MV-4-11 (cell line): ENCODE data around the gene AKAP13.

Experiments used
- DNase-seq: peaks from one replicate; lab custom pipeline; 2025; lab: John Stamatoyannopoulos, UW

AKAP13 gene

DNA sequence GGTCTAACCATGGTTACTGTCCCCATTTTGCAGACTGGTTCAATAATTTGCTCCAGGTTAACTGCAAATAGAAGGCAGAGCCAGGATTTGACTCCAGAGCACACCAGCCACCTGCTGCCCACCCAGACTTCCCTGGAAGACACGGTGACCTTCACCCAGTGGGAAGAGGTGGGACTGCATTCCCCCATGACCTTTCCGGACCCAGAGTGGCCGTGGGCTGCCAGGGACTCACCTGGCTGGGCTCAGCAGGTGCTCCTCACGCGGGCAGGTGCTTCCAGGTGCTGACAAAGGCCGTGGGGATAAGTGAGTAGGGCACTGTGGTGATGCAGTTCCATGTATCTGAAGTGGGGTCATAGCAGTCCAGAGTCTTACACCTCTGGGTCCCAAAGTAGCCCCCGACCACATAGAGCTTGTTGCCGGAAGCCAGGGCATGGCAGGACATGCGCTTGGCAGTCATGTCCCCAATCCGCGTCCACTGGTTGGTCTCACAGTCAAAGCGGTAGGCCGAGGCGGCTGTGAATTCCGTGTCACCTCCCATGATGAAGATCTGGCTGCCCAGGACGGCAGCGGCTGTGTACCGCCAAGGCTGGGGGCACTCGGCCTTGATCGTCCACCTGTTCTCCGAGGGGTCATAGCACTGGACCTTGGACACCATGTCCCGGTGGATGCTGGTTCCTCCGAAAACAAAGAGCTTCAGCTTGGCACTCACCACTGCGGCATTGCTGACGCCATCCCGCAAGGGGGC is 387.6 kb downstream of the AKAP13 start:
- DNase-seq, result no peak

DNA sequence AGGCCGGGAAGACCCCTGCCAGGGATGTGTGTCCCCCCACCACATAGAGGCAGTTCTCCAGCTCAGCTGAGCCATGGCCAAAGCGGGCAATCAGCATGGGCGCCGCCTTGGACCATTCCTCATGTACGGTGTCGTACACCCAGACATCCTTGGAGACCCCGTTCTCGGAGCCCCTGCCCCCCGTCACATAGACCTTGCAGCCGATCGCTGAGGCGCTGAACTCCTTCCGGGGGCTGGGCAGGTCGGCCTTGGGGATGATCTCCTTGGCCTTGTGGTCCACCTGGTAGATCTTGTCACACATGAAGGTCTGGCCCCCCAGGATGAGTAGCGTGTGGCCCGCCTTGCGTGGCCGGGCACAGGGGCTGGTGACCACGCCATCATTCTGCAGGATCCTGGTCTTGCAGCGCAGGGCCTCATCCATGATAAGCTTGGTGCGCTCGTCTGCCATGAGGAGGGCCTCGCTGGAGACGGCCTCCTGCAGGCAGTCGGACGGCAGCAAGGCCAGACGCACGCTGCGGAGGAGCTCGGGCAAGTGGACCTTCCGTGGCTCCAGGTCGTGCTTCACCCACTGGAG is 388.3 kb downstream of the AKAP13 start:
- DNase-seq, result no peak

- DNase-seq, result no peak
These were observed 388.9 kb downstream of the AKAP13 start for GRCh38 chr15:85769182-85769900.

GRCh38 chr15:85770096-85771041 is 390.0 kb downstream of the AKAP13 start:
- no peak for DNase-seq

DNA sequence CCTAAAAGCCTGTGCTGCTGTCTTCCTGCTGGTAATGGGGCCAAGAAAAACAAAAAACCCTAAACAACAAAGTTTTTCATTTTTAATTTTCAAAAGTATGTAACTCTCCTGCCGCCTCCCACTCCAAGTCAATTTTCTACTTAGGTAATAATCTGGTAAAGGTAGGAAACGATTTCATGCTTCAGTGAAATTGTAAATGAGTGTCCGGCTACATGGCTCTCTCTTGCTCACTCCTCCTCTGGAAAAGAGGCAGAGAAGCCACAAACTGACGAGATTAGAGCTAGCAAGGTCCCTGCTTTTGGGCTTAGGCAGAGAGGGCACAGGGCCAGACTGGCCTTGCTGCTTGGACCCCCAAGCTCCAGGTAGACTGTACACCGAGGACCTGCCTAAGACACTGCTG is 390.9 kb downstream of the AKAP13 start:
- no peak for DNase-seq

DNA sequence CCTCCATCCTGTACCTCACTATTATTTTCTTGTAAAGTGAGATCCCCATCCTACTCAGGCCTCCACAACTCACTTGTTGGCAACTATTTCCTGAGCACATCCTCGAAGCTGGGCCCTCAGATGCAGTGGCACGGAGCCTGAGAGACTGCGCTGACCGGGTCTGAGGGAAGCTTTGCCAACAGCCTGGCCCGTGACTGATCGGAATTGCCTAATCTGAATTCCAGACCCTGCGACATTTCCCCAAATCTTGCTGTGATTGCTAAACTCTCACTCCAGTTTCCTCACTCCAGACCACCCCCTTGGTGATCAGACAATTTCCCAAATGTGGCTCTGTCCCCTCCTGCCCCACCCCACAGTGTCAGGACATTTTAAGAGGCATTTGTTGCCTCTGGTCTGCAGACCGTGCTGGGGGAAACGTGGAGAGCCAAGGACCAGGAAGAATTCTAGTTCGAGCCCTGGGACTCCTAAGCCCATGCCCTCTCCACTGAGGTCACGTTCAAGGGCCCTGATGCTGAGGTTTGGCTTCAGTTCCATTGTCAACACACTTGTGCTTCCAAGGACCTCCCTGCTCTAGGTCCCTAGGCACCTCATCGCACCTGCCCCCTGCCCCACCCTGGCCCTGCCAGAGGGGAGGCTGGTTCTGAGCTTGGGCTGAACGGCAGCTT is 391.5 kb downstream of the AKAP13 start:
- no peak for DNase-seq

- DNase-seq, result no peak
These were observed 392.3 kb downstream of the AKAP13 start for GRCh38 chr15:85772668-85773067.

GRCh38 chr15:85773249-85773648 is 392.8 kb downstream of the AKAP13 start:
- no peak for DNase-seq

DNA sequence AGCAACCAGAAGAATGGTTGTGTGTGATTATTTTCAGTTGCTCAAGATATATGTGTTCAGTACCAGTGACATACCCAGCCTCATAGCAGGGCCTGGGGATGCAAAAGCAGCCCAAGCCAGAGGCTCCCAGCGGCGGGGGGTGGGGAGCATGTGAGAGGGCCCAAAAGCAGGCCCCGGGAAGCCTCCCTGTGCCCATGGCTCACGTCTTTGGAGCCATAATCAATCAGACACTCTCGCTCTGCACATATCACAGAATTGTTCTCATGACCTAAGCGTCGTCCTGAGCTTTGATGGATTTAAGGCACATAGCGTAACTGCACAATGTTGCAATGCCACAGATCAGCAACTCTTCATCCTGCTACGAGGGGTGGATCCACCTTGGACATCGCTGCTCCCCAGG is 393.6 kb downstream of the AKAP13 start:
- no peak for DNase-seq

- DNase-seq, result no peak
These were observed 397.1 kb downstream of the AKAP13 start for GRCh38 chr15:85777250-85778106.

DNA sequence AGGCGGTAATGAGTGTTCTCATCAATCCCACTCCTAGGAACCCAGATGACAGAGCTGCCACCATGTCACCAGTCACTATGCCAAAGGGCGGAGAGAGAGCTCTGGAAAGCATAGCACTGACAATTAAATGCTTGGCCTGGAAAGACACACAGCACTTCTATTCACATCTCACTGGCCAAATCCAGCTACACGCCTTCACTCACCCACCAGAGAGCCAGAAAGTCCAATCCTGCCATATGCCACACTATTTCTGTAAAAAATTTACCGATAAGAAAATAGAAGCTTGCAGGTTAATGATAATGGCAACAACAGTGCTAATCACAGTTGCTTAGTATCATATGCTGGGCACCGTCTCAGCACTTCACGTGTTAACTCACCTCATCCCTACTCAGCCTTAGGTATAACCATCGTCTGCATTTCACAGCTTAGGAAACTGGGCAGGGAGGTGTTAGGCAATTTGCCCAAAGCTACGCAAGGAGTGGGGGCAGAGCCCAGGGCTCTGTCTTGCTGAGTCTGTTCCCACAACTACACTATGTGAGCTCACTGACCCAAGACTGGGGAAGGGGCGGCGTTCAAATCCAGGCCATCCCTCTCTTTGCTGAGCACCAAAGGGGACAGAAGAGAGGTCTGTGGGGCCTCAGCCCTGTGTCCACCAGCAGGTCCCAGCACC is 397.8 kb downstream of the AKAP13 start:
- DNase-seq, result no peak

GRCh38 chr15:85779249-85779648 is 398.8 kb downstream of the AKAP13 start:
- DNase-seq, result no peak

DNA sequence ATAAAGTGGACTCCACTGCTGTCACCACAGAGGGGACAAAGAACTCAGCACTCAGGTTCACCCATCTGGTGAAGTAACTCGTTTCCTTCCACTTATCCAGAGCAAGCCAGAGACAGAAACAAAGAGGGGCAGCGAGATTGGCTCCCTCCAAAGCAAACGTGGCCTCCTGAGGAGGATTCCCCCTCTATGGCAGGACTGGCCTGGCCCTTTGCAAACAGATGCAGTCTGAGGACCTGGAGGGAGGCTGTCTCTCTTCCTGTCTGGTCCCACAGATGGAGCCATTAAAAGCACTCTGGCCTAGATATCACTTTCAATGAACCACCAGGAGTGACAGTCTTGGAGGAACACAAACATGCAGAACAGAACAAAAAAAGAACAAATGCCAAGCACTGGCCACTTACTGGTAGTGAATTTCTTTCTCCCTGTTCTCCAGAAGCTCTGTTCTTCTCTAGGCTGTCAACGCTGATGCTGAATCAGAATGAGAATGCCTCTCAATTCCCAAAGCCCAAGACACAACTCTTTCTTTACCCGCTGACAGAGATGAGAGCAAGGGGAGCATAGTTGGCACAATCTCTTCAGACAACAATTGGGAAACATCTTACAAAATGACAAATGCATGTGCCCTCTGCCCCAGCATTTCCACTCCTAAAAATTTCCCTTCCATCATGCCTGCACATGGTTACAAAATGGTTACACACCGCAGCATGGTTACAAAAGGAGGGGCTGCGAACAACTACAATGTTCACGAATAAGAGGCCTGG is 400.0 kb downstream of the AKAP13 start:
- no peak for DNase-seq

DNA sequence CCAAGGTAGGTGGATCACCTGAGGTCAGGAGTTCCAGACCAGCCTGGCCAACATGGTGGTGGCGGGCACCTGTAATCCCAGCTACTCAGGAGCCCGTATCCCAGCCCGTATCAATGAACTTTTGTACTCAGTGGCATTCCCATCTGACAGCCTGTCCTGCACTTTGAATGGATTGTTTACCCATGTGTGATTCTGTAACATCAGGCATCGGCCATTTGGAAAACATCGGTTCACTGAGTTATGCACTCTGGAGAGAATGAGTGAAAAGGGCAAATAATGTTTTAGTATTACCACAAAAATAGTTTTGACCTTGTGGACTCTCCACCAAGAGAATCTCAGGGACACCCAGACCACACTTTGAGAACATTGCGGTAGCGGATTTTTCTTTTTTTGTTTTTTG is 400.7 kb downstream of the AKAP13 start:
- DNase-seq, result no peak

- no peak for DNase-seq
These were observed 401.7 kb downstream of the AKAP13 start for GRCh38 chr15:85782064-85782463.

DNA sequence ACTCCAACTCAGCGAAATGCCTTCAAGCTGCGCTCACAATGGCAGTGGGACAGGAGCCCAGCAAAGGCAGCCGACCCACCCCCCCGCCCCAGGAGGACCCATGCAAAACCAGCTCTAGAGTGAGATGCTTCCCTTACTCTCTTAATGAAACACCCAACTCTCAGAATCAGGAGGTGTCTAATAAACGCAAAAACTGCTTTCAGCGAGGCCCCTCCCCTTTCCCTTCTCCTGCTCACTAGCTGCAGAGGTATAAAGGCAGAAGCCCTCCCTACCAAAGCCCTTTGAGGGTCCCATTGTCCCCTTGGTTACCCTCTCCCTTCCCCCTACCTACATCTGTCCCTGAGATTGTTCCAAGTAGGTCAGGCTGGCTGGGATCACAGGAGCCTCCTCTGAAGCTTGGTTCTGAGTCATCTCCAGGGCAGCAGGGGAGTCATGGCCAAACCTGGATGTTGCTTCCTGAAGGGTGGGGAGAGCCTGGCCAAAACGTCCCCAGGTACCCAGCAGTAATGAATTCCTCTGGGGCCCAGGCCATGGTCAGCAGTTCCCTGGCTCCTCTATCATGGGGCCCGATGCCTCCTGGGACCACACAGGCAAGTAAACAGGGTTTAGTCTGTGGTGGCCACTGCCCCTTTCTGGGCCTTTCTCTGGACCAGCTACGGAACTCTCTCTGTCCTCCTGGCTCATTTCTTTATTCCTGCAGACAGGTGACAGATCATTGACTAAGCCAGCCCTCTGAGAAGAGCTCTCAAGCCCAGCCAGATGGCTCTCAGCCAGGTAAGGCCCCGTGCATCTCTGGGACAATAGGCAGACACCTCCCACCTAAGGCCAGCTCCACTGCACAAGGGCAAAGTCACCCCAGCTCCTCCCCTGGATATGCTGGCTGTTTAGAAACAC is 405.7 kb downstream of the AKAP13 start:
- no peak for DNase-seq

- no peak for DNase-seq
These were observed 406.3 kb downstream of the AKAP13 start for GRCh38 chr15:85786781-85787114.

GRCh38 chr15:85788771-85789495 is 408.5 kb downstream of the AKAP13 start:
- no peak for DNase-seq
